Lung (tissue), 12 donors: Measurements from ENCODE around the gene FBLIM1. TPM values are rescaled to one million over a fixed set of nuclear protein-coding genes. Genes with fewer than 3 reads are reported as not detected.

Experiments
- ATAC-seq: fragments of 200-7000 bp; cut with Tn5 transposase; one replicate; pipeline ENCODE4 v1.9.1; 2020; ENCODE audit warnings: moderate number of reproducible peaks; ENCODE audit not compliant: insufficient read depth, low FRiP score
- DNase-seq, 3 donors: peaks; one replicate each; pipeline ENCODE4 v3.0.0-alpha.2; 2013 to 2017
- H3K27ac ChIP-seq, 2 donors: one replicate each; pipeline ENCODE4 v1.5.1; 2013; ENCODE audit warnings: mild to moderate bottlenecking in 2 of 2, moderate library complexity in 2 of 2, control low read depth in 1 of 2, inconsistent platforms in 1 of 2, low read depth in 1 of 2, low read length in 1 of 2
- H3K27me3 ChIP-seq, 3 donors: one replicate each; pipeline ENCODE4 v1.5.1; 2013; ENCODE audit warnings: low read length in 2 of 3; ENCODE audit not compliant: control insufficient read depth in 3 of 3, insufficient read depth in 3 of 3
- H3K36me3 ChIP-seq, 4 donors: one replicate each; pipeline ENCODE4 v1.5.1; 2013; ENCODE audit warnings: low read length in 4 of 4, mild to moderate bottlenecking in 1 of 4, moderate library complexity in 1 of 4; ENCODE audit not compliant: control insufficient read depth in 4 of 4, insufficient read depth in 4 of 4
- H3K4me1 ChIP-seq, 5 donors: one replicate each; pipeline ENCODE4 v1.5.1; 2013; ENCODE audit warnings: low read length in 5 of 5, mild to moderate bottlenecking in 2 of 5, moderate library complexity in 1 of 5; ENCODE audit not compliant: control insufficient read depth in 5 of 5, insufficient read depth in 5 of 5
- H3K4me3 ChIP-seq: one replicate; pipeline ENCODE4 v1.5.1; 2013; ENCODE audit warnings: mild to moderate bottlenecking, control low read depth, moderate library complexity
- H3K9ac ChIP-seq, 2 donors: one replicate each; pipeline ENCODE4 v1.5.1; 2013; ENCODE audit warnings: low read length in 2 of 2, control low read depth in 1 of 2; ENCODE audit not compliant: insufficient read depth in 1 of 2
- H3K9me3 ChIP-seq, 4 donors: one replicate each; pipeline ENCODE4 v1.5.1; 2013; ENCODE audit warnings: low read length in 3 of 4, mild to moderate bottlenecking in 1 of 4, moderate library complexity in 1 of 4; ENCODE audit not compliant: control insufficient read depth in 4 of 4, insufficient read depth in 3 of 4
- CTCF ChIP-seq: IDR thresholded peaks from 2 replicates; pipeline ENCODE4 v1.5.1; 2012; ENCODE audit warnings: mild to moderate bottlenecking; ENCODE audit errors: control extremely low read depth, extremely low read depth
- WGBS, 2 donors: extraction: QIAGEN DNeasy Blood & Tissue Kit; methylation state at CpG; one replicate each; pipeline ENCODE4 v1.1.7; 2013; 5-methylcytosine and 5-hydroxymethylcytosine counted together
- polyA plus RNA-seq, 2 donors: library from polyadenylated mRNA; stranded (reverse); fragments of 200-250 nt; gene quantifications; one replicate each; pipeline ENCODE4 v1.2.1, GENCODE V29; 2013
- total RNA-seq, 2 donors: library from RNA; depleted of rRNA in 1 of 2; stranded (reverse); fragments of >200 nt in 1 of 2; gene quantifications; one replicate each; pipeline ENCODE4 v1.2.1, GENCODE V29; 2014 to 2021
- donor health status: control.
- donor health status: control.
- donor health status: Bipolar disorder and iron deficiency.
- donor health status: healthy.
- donor health status: DM: yes; HTN: yes; CAD: no.

The FBLIM1 gene
- total and polyA plus RNA-seq, 4 donors, result 15.8 to 55.0 (median 31.8) TPM

- ATAC-seq, result no peak
- no peak overlapping the region for H3K9ac ChIP-seq
These were observed 10.3 kb upstream of the FBLIM1 start for GRCh38 chr1:15748264-15748663.

GRCh38 chr1:15748690-15749398 lies 9.8 kb upstream of the FBLIM1 start:
- DNase-seq (no peak), ATAC-seq (no peak)
- Histone ChIP-seq H3K9ac (no peak overlapping the region), H3K4me3 (no peak overlapping the region), H3K27ac (peak overlapping the region in 1 of 2 donors; percentile 43), H3K27me3 (no peaks in the 10 kb centered on the region), H3K9me3 (no peaks in the 10 kb centered on the region), H3K4me1 (peaks cover 0 to 25% (median 17%) of the 10 kb centered on the region in 5 donors), H3K36me3 (no peaks in the 10 kb centered on the region)
- 81 to 86% methylated on average over 10 of the region's 10 CpGs for WGBS, 2 donors
- TF ChIP-seq CTCF, result no peak

More at GRCh38 chr1:15748264-15748663, 10.3 kb upstream of the FBLIM1 start:
- H3K36me3 ChIP-seq, result no peaks in the 10 kb centered on the region
- no peak overlapping the region for H3K4me3 ChIP-seq
- no peak for DNase-seq
- no peaks in the 10 kb centered on the region for H3K27me3 ChIP-seq
- peaks cover 0 to 25% (median 17%) of the 10 kb centered on the region in 5 donors for H3K4me1 ChIP-seq
- no peak for TF ChIP-seq CTCF
- peak overlapping the region in 1 of 2 donors; percentile 25 for H3K27ac ChIP-seq
- H3K9me3 ChIP-seq, result no peaks in the 10 kb centered on the region
- WGBS, 2 donors, result 84 to 90% methylated on average over 5 of the region's 5 CpGs

- Histone ChIP-seq H3K27me3 (no peaks in the 10 kb centered on the region), H3K4me3 (no peak overlapping the region), H3K9me3 (no peaks in the 10 kb centered on the region), H3K9ac (no peak overlapping the region), H3K4me1 (peaks cover 0 to 25% (median 17%) of the 10 kb centered on the region in 5 donors), H3K36me3 (no peaks in the 10 kb centered on the region), H3K27ac (peak overlapping the region in 1 of 2 donors; percentile 84)
- WGBS, 2 donors, result 55 to 72% methylated on average over 19 of the region's 19 CpGs
- no peak for ATAC-seq
- TF ChIP-seq CTCF, result no peak
- peak; percentile 41 to 61 (median 58) for DNase-seq
These were observed 8.9 kb upstream of the FBLIM1 start for GRCh38 chr1:15749399-15750291.
